Sigmoid colon (tissue), 7 donors: Measurements from ENCODE around the gene TOGARAM1. TPM values are rescaled to one million over a fixed set of nuclear protein-coding genes. Genes with fewer than 3 reads are reported as not detected.

Source experiments
- DNase-seq: peaks from one replicate; pipeline ENCODE4 v3.0.0-alpha.2; 2019
- H3K27ac ChIP-seq, 4 donors: fragments of 200-600 bp; sonication (generic); one replicate each; pipeline ENCODE4 v1.5.1; 2016 to 2019; ENCODE audit warnings: mild to moderate bottlenecking in 1 of 4
- H3K27me3 ChIP-seq, 3 donors: fragments of 200-600 bp; sonication (generic); one replicate each; pipeline ENCODE4 v1.5.1; 2019; ENCODE audit warnings: mild to moderate bottlenecking in 1 of 3
- H3K36me3 ChIP-seq, 4 donors: fragments of 200-600 bp; sonication (generic); one replicate each; pipeline ENCODE4 v1.5.1; 2016 to 2019
- H3K4me1 ChIP-seq, 4 donors: fragments of 200-600 bp; sonication (generic); one replicate each; pipeline ENCODE4 v1.5.1; 2017 to 2019
- H3K4me3 ChIP-seq, 4 donors: fragments of 200-600 bp; sonication (generic); one replicate each; pipeline ENCODE4 v1.5.1; 2017 to 2019; ENCODE audit warnings: mild to moderate bottlenecking in 2 of 4, moderate library complexity in 1 of 4
- H3K9me3 ChIP-seq, 4 donors: fragments of 200-600 bp in 3 of 4; sonication (generic) in 3 of 4; one replicate each; pipeline versions ENCODE4 v1.5.1 to v1.6.1; 2013 to 2019
- CTCF ChIP-seq, 4 experiments: fragments of 450-650 bp in 3 of 4; fragments of 200-600 bp in 1 of 4; IDR thresholded peaks; one replicate each; pipeline ENCODE4 v1.5.1; 2016 to 2019; ENCODE audit warnings: antibody characterized with exemption in 4 of 4, mild to moderate bottlenecking in 3 of 4, moderate library complexity in 2 of 4
- EP300 ChIP-seq, 4 donors: sonication (generic); formaldehyde crosslinking; IDR thresholded peaks; one replicate each; pipeline ENCODE4 v1.6.1; 2017; ENCODE audit warnings: antibody characterized with exemption in 4 of 4
- POLR2A ChIP-seq, 2 donors: fragments of 450-650 bp; IDR thresholded peaks; one replicate each; pipeline ENCODE4 v1.6.1; 2016; ENCODE audit warnings: antibody characterized with exemption in 2 of 2, mild to moderate bottlenecking in 2 of 2, moderate library complexity in 2 of 2
- POLR2AphosphoS5 ChIP-seq, 4 donors: sonication (generic); formaldehyde crosslinking; IDR thresholded peaks; one replicate each; pipeline ENCODE4 v1.6.1; 2017; ENCODE audit warnings: antibody characterized with exemption in 4 of 4
- WGBS, 2 donors: extraction: QIAGEN DNeasy Blood & Tissue Kit; methylation state at CpG; one replicate each; pipeline ENCODE4 v1.1.7; 2013; 5-methylcytosine and 5-hydroxymethylcytosine counted together
- intact Hi-C: fragments of 100-400 bp; cut with DNase I; formaldehyde crosslinking; loops from one replicate; pipeline ENCODE4 v1.15.1; 2023
- polyA plus RNA-seq, 3 donors: library from polyadenylated mRNA; stranded (reverse); fragments of 200-250 nt; gene quantifications; one replicate each; pipeline ENCODE4 v1.2.3, GENCODE V29; 2013
- total RNA-seq, 4 donors: library from RNA; depleted of rRNA; stranded (reverse); fragments of >200 nt; gene quantifications; one replicate each; pipeline ENCODE4 v1.1.0, GENCODE V29; 2016
- donor health status: healthy with polysubstance abuse.
- donor health status: Bipolar disorder and iron deficiency.
- donor health status: healthy.

The TOGARAM1 gene
- total and polyA plus RNA-seq, 7 donors: 2.8 to 27.1 (median 14.3) TPM

GRCh38 chr14:45083976-45084722 lies 122.2 kb downstream of the TOGARAM1 start, which contains the start of gene PRPF39:
Gene PRPF39, plus strand, starts transcription at chr14:45084116. Its CDS starts 11,124 bp downstream, at chr14:45095240.
- Histone ChIP-seq H3K4me3 (peak within 1 kb of the TSS; percentile 56 to 73 (median 67)), H3K27me3 (no peaks in the 10 kb centered on the region), H3K9me3 (no peaks in the 10 kb centered on the region), H3K36me3 (no peaks in the 10 kb centered on the region), H3K4me1 (peaks cover 0 to 45% (median 34%) of the 10 kb centered on the region in 4 donors), H3K27ac (peak within 1 kb of the TSS; percentile 80 to 87 (median 84))
- DNase-seq: peak; percentile 96
- intact Hi-C loops: loop anchor here (2.0 kb wide), 3 partner anchors 51 to 187 kb away; partner anchors contain the start of genes FANCM, FKBP3 and TOGARAM1
- TF ChIP-seq CTCF (IDR thresholded peaks at IDR 0.05): peak in 1 of 4 experiments; percentile 10
- peak; percentile 97 to 99 (median 99) for TF ChIP-seq POLR2AphosphoS5 (IDR thresholded peaks at IDR 0.05)
- TF ChIP-seq POLR2A (IDR thresholded peaks at IDR 0.05): peak; percentile 88 to 89
- TF ChIP-seq EP300 (IDR thresholded peaks at IDR 0.05): no peak
- WGBS, 2 donors: 0 to 1% methylated on average over 49 of the region's 49 CpGs

- peak overlapping the region; percentile 56 to 73 (median 67) for H3K4me3 ChIP-seq
These were observed 123.0 kb downstream of the TOGARAM1 start for GRCh38 chr14:45084946-45085346.

GRCh38 chr14:45089813-45090212 lies 127.8 kb downstream of the TOGARAM1 start:
- Histone ChIP-seq H3K4me3 (no peak overlapping the region), H3K4me1 (peaks cover 0 to 59% (median 36%) of the 10 kb centered on the region in 4 donors), H3K9me3 (no peaks in the 10 kb centered on the region), H3K27ac (no peak overlapping the region), H3K36me3 (peaks cover 0 to under 1% (median 0%) of the 10 kb centered on the region in 4 donors), H3K27me3 (no peaks in the 10 kb centered on the region)
- TF ChIP-seq CTCF (IDR thresholded peaks at IDR 0.05) (no peak), POLR2AphosphoS5 (IDR thresholded peaks at IDR 0.05) (no peak), POLR2A (IDR thresholded peaks at IDR 0.05) (no peak), EP300 (IDR thresholded peaks at IDR 0.05) (no peak)
- intact Hi-C loops: no loop called here
- DNase-seq: no peak
- WGBS, 2 donors: 10 to 28% methylated on average over 1 of the region's 1 CpG

More at GRCh38 chr14:45084946-45085346, 123.0 kb downstream of the TOGARAM1 start:
- Histone ChIP-seq H3K9me3 (no peaks in the 10 kb centered on the region), H3K27ac (peak overlapping the region; percentile 80 to 87 (median 84)), H3K36me3 (no peaks in the 10 kb centered on the region), H3K27me3 (no peaks in the 10 kb centered on the region), H3K4me1 (peaks cover 0 to 53% (median 37%) of the 10 kb centered on the region in 4 donors)
- WGBS, 2 donors: 1 to 3% methylated on average over 4 of the region's 4 CpGs
- no peak for DNase-seq
- intact Hi-C loops: loop anchor here (2.0 kb wide), 2 partner anchors 50 to 188 kb away; partner anchors contain the start of genes FANCM and FKBP3
- TF ChIP-seq EP300 (IDR thresholded peaks at IDR 0.05) (no peak), POLR2AphosphoS5 (IDR thresholded peaks at IDR 0.05) (peak in 1 of 4 donors; percentile 8)

GRCh38 chr14:45091710-45092109 lies 129.7 kb downstream of the TOGARAM1 start:
- H3K36me3 ChIP-seq: peaks cover 0 to 20% (median 6%) of the 10 kb centered on the region in 4 donors
- DNase-seq: no peak
- no peak overlapping the region for H3K4me3 ChIP-seq
- peaks cover 0 to 40% (median 18%) of the 10 kb centered on the region in 4 donors for H3K4me1 ChIP-seq
- H3K27me3 ChIP-seq: no peaks in the 10 kb centered on the region
- intact Hi-C loops: no loop called here
- no peak overlapping the region for H3K27ac ChIP-seq
- no peak for TF ChIP-seq POLR2AphosphoS5 (IDR thresholded peaks at IDR 0.05)
- no peaks in the 10 kb centered on the region for H3K9me3 ChIP-seq
- 85 to 90% methylated on average over 2 of the region's 2 CpGs for WGBS, 2 donors

GRCh38 chr14:45094275-45094674 lies 132.3 kb downstream of the TOGARAM1 start:
- TF ChIP-seq POLR2AphosphoS5 (IDR thresholded peaks at IDR 0.05): no peak
- TF ChIP-seq EP300 (IDR thresholded peaks at IDR 0.05): no peak
- no peak for TF ChIP-seq POLR2A (IDR thresholded peaks at IDR 0.05)
- TF ChIP-seq CTCF (IDR thresholded peaks at IDR 0.05): no peak
- WGBS, 2 donors: 95 to 96% methylated on average over 2 of the region's 2 CpGs
- Histone ChIP-seq H3K36me3 (peaks cover 0 to 45% (median 16%) of the 10 kb centered on the region in 4 donors), H3K4me3 (no peak overlapping the region), H3K4me1 (peaks cover 0 to 16% (median 6%) of the 10 kb centered on the region in 4 donors), H3K27me3 (no peaks in the 10 kb centered on the region), H3K27ac (no peak overlapping the region), H3K9me3 (no peaks in the 10 kb centered on the region)
- intact Hi-C loops: no loop called here
- no peak for DNase-seq
